ENCODE measurements around the gene RXRG.

DNA sequence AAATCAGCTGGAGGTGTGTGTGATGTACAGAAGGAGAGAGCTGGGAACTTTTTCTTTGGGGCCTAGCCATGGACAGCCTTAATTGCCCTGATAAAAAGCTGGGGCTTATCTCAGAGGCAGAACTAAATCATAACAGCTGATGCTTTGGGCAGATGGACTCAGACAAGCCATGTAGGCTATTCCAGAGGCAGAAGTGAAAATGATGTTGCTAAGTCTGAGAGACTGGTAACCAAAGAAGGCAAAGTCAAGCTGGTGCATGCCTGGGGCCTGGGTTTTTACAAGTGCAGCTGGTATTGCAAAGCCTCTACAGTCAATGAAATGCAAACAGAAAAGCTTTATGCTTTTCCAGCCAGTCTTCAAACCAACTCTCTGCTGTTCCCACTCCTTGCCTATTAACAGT is 49.4 kb downstream of the RXRG start:
- TF ChIP-seq, protein P1, sequence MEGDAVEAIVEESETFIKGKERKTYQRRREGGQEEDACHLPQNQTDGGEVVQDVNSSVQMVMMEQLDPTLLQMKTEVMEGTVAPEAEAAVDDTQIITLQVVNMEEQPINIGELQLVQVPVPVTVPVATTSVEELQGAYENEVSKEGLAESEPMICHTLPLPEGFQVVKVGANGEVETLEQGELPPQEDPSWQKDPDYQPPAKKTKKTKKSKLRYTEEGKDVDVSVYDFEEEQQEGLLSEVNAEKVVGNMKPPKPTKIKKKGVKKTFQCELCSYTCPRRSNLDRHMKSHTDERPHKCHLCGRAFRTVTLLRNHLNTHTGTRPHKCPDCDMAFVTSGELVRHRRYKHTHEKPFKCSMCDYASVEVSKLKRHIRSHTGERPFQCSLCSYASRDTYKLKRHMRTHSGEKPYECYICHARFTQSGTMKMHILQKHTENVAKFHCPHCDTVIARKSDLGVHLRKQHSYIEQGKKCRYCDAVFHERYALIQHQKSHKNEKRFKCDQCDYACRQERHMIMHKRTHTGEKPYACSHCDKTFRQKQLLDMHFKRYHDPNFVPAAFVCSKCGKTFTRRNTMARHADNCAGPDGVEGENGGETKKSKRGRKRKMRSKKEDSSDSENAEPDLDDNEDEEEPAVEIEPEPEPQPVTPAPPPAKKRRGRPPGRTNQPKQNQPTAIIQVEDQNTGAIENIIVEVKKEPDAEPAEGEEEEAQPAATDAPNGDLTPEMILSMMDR (conservative IDR thresholded peaks at IDR 0.05): no peak
- no peak for TF ChIP-seq ZFX (IDR thresholded peaks at IDR 0.05)

Measured in C4-2B (cell line).